Suprapubic skin (tissue), 4 donors: ENCODE measurements around the gene GLG1. TPM values are rescaled to one million over a fixed set of nuclear protein-coding genes. Genes with fewer than 3 reads are reported as not detected.

ENCODE experiments used
- DNase-seq, 2 donors: peaks; one replicate each; pipeline ENCODE4 v3.0.0-alpha.2; 2019; ENCODE audit warnings: low spot score in 2 of 2
- H3K27ac ChIP-seq: fragments of 200-600 bp; sonication (generic); one replicate; pipeline ENCODE4 v1.5.1; 2019
- H3K27me3 ChIP-seq: fragments of 200-600 bp; sonication (generic); one replicate; pipeline ENCODE4 v1.5.1; 2019
- H3K36me3 ChIP-seq: fragments of 200-600 bp; sonication (generic); one replicate; pipeline ENCODE4 v1.5.1; 2019
- H3K4me1 ChIP-seq: fragments of 200-600 bp; sonication (generic); one replicate; pipeline ENCODE4 v1.5.1; 2019
- H3K4me3 ChIP-seq: fragments of 200-600 bp; sonication (generic); one replicate; pipeline ENCODE4 v1.5.1; 2019; ENCODE audit warnings: mild to moderate bottlenecking
- H3K9me3 ChIP-seq: fragments of 200-600 bp; sonication (generic); one replicate; pipeline ENCODE4 v1.5.1; 2019
- EP300 ChIP-seq: sonication (generic); formaldehyde crosslinking; IDR thresholded peaks from one replicate; pipeline ENCODE4 v1.6.1; 2017; ENCODE audit warnings: antibody characterized with exemption
- POLR2A ChIP-seq, 2 donors: fragments of 450-650 bp; IDR thresholded peaks; one replicate each; pipeline ENCODE4 v1.6.1; 2017; ENCODE audit warnings: antibody characterized with exemption in 2 of 2, mild to moderate bottlenecking in 2 of 2, moderate library complexity in 2 of 2
- POLR2AphosphoS5 ChIP-seq, 3 donors: sonication (generic); formaldehyde crosslinking; IDR thresholded peaks; one replicate each; pipeline ENCODE4 v1.6.1; 2017; ENCODE audit warnings: antibody characterized with exemption in 3 of 3
- WGBS: methylation state at CpG from one replicate; pipeline ENCODE4 v1.1.5; 2018; 5-methylcytosine and 5-hydroxymethylcytosine counted together
- total RNA-seq, 4 donors: library from RNA; depleted of rRNA; stranded (reverse); fragments of >200 nt; gene quantifications; one replicate each; pipeline ENCODE4 v1.1.0, GENCODE V29; 2016
- TF ChIP-seq, protein P1 (sequence below), 2 donors: fragments of 200-600 bp in 1 of 2; fragments of 450-650 bp in 1 of 2; sonication (generic) in 1 of 2; IDR thresholded peaks; one replicate each; pipeline ENCODE4 v1.5.1; 2016 to 2019; ENCODE audit warnings: antibody characterized with exemption in 2 of 2, mild to moderate bottlenecking in 1 of 2, moderate library complexity in 1 of 2

Gene GLG1
- total RNA-seq, 4 donors from 2014 or later: 62.5 to 160 (median 89.6) TPM

- no peak overlapping the region for H3K4me3 ChIP-seq
- H3K27ac ChIP-seq: no peak overlapping the region
- H3K27me3 ChIP-seq: no peaks in the 10 kb centered on the region
- no peak for TF ChIP-seq POLR2AphosphoS5 (IDR thresholded peaks at IDR 0.05)
- no peak for TF ChIP-seq EP300
- TF ChIP-seq POLR2A (IDR thresholded peaks at IDR 0.05): no peak
- TF ChIP-seq, protein P1, sequence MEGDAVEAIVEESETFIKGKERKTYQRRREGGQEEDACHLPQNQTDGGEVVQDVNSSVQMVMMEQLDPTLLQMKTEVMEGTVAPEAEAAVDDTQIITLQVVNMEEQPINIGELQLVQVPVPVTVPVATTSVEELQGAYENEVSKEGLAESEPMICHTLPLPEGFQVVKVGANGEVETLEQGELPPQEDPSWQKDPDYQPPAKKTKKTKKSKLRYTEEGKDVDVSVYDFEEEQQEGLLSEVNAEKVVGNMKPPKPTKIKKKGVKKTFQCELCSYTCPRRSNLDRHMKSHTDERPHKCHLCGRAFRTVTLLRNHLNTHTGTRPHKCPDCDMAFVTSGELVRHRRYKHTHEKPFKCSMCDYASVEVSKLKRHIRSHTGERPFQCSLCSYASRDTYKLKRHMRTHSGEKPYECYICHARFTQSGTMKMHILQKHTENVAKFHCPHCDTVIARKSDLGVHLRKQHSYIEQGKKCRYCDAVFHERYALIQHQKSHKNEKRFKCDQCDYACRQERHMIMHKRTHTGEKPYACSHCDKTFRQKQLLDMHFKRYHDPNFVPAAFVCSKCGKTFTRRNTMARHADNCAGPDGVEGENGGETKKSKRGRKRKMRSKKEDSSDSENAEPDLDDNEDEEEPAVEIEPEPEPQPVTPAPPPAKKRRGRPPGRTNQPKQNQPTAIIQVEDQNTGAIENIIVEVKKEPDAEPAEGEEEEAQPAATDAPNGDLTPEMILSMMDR (IDR thresholded peaks at IDR 0.05): no peak
- H3K36me3 ChIP-seq: peaks cover 17% of the 10 kb centered on the region
- no peaks in the 10 kb centered on the region for H3K4me1 ChIP-seq
- H3K9me3 ChIP-seq: no peaks in the 10 kb centered on the region
- no peak for DNase-seq
These were observed 107.8 kb downstream of the GLG1 start for GRCh38 chr16:74499114-74499513.

DNA sequence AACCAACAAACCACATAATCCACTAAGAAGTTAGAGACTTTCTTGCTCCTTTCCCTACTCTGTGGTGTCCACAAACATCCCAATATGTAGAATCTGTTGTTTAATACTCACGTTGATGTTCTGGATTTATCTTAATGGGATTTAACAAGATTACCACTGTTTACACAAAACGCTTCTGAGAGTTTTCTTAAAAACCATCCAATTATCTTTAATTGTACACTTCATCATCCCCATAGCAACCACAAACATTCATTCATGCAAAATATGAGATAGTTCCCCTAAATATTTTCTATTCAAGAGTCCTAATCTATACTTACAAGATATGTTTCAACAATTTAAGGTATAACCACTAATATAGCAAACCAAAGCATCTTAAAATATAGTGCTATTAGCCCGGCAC is 109.2 kb downstream of the GLG1 start:
- Histone ChIP-seq H3K4me1 (no peaks in the 10 kb centered on the region), H3K4me3 (no peak overlapping the region), H3K36me3 (peaks cover 29% of the 10 kb centered on the region), H3K27me3 (no peaks in the 10 kb centered on the region), H3K27ac (no peak overlapping the region), H3K9me3 (no peaks in the 10 kb centered on the region)
- TF ChIP-seq POLR2AphosphoS5 (IDR thresholded peaks at IDR 0.05) (no peak), EP300 (no peak), POLR2A (IDR thresholded peaks at IDR 0.05) (no peak)
- TF ChIP-seq, protein P1 (IDR thresholded peaks at IDR 0.05): no peak
- no peak for DNase-seq
- WGBS: 93% methylated on average over 3 of the region's 3 CpGs

DNA sequence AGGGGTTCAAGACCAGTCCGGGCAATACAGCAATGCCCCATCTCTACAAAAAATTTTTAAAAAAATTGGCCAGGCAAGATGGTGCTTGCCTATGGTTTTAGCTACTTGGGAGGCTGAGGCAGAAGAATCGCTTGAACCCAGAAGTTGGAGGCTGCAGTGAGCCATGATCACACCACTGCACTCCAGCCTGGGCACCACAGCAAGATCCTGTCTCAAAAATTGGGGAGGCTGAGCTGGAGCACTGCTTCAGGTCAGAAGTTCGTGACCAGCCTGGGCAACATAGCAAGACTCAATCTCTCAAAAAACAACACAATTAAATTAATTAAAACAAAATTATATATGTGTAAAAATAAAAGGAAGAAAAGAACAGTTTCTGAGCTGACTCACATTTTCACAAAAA is 110.9 kb downstream of the GLG1 start:
- DNase-seq: no peak
- Histone ChIP-seq H3K9me3 (no peaks in the 10 kb centered on the region), H3K4me1 (no peaks in the 10 kb centered on the region), H3K27ac (no peak overlapping the region), H3K36me3 (peaks cover 40% of the 10 kb centered on the region), H3K4me3 (no peak overlapping the region), H3K27me3 (no peaks in the 10 kb centered on the region)
- TF ChIP-seq POLR2AphosphoS5 (IDR thresholded peaks at IDR 0.05): no peak
- no peak for TF ChIP-seq POLR2A (IDR thresholded peaks at IDR 0.05)
- TF ChIP-seq EP300: no peak
- TF ChIP-seq, protein P1 (IDR thresholded peaks at IDR 0.05): no peak
- 94% methylated on average over 3 of the region's 3 CpGs for WGBS

- Histone ChIP-seq H3K27me3 (no peaks in the 10 kb centered on the region), H3K27ac (no peak overlapping the region), H3K9me3 (no peaks in the 10 kb centered on the region), H3K4me3 (no peak overlapping the region), H3K4me1 (no peaks in the 10 kb centered on the region), H3K36me3 (peaks cover 64% of the 10 kb centered on the region)
- TF ChIP-seq POLR2AphosphoS5 (IDR thresholded peaks at IDR 0.05) (no peak), POLR2A (IDR thresholded peaks at IDR 0.05) (no peak), EP300 (no peak)
- TF ChIP-seq, protein P1 (IDR thresholded peaks at IDR 0.05): no peak
- no peak for DNase-seq
- 94% methylated on average over 10 of the region's 10 CpGs for WGBS
These were observed 113.9 kb downstream of the GLG1 start for GRCh38 chr16:74492976-74493375.

DNA sequence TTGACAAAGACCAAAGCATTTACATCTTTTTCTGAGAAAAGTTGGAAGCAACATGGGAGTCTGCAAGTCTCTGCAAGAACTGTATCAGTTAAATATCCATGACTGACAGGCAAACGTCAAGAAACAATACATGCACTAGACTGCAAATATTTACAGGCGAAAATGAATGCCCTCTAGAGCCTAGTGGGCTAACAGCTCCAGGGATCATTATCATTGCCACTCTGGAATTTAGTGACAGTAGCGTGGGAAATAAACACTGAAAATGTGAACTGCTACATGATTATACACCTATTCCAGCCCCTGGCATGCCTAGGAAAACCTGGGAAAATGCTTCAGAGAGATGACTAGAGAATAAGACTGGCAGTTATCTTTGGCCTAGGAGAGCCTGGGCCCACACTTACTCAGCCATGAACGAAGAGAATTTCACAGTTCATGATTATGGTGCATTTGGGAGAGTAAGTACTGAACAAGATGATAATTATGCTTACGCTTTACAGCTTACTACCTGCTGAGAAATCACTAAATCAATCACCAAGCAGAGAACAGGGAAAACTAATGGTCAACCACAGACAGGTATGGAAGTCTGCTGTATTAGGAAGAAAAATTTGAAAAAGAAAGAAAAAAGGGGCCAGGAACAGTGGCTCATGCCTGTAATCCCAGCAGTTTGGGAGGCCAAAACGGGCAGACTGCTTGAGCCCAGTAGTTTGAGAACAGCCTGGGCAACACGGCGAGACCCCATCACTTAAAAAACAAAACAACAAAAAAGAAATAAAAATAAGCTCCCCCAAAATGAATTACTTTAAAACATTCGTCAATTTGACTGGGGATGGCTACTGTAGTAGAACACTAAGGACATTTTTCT is 119.0 kb downstream of the GLG1 start:
- TF ChIP-seq EP300 (no peak), POLR2A (IDR thresholded peaks at IDR 0.05) (no peak), POLR2AphosphoS5 (IDR thresholded peaks at IDR 0.05) (no peak)
- TF ChIP-seq, protein P1 (IDR thresholded peaks at IDR 0.05): no peak
- Histone ChIP-seq H3K9me3 (no peaks in the 10 kb centered on the region), H3K27ac (no peak overlapping the region), H3K27me3 (no peaks in the 10 kb centered on the region), H3K36me3 (peaks cover 59% of the 10 kb centered on the region), H3K4me1 (peaks cover 16% of the 10 kb centered on the region), H3K4me3 (no peak overlapping the region)
- WGBS: 85% methylated on average over 9 of the region's 9 CpGs
- DNase-seq: no peak
